Rectal smooth muscle tissue (tissue), 1 donor: Measurements from ENCODE around the gene NCOA4.

Source experiments
- H3K27ac ChIP-seq: one replicate; pipeline ENCODE4 v1.7.0; 2013; ENCODE audit warnings: low read depth, low read length, inconsistent platforms
- H3K27me3 ChIP-seq: one replicate; pipeline ENCODE4 v1.7.0; 2013; ENCODE audit warnings: low read length; ENCODE audit not compliant: control insufficient read depth, insufficient read depth
- H3K36me3 ChIP-seq: one replicate; pipeline ENCODE4 v1.7.0; 2013; ENCODE audit warnings: low read length; ENCODE audit not compliant: control insufficient read depth, insufficient read depth
- H3K4me1 ChIP-seq: one replicate; pipeline ENCODE4 v1.7.0; 2013; ENCODE audit warnings: low read length; ENCODE audit not compliant: control insufficient read depth, insufficient read depth
- H3K4me3 ChIP-seq: one replicate; pipeline ENCODE4 v1.7.0; 2013; ENCODE audit warnings: low read length
- H3K9ac ChIP-seq: one replicate; pipeline ENCODE4 v1.7.0; 2013; ENCODE audit warnings: low read length

The NCOA4 gene

DNA sequence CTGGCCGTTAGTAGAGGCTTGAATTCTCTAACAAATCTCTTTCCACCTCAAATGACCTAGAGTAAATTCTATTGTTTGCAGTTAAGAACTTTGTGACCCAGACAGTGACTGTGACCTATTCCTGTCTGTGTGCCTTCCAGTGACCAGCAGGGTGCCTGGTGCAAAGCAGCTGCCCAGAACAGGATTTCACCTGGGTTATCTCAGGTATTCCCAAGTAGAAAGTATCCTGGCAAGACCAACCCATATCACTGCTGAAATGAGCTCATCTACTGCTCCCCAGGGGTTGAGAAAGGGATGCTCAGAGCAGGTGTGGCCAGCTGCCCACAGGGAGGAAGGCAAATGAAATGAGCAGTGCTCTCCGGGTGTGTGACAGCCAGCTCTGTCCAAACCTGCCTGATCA is 17.7 kb upstream of the NCOA4 start:
- H3K9ac ChIP-seq, result no peak overlapping the region
- H3K4me3 ChIP-seq, result no peak overlapping the region
- H3K36me3 ChIP-seq, result no peaks in the 10 kb centered on the region
- no peaks in the 10 kb centered on the region for H3K4me1 ChIP-seq
- H3K27me3 ChIP-seq, result no peaks in the 10 kb centered on the region
- H3K27ac ChIP-seq, result no peak overlapping the region

DNA sequence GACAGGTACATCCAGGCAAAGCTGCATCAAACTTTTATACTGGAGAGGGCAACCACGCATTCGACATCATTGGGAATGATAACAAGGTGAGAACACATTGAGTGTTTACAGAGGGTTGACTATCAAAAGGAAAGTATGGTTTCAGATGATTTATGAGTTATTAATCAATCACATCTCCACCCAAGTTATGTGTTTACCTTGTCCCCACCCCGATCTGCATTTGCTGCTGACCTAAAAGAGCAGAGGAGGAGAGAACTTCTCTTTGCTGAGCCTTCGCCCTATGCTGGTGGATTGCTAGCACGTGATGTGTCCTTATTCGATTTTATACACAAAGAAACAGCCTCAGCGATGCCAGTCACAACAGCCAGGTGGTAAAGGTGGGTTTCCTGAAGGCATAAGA is 15.8 kb upstream of the NCOA4 start, which contains the start of gene MSMB:
TSS of gene MSMB (minus strand) at position 9 of the 400 bp plus-strand sequence. CDS start 32 bp downstream, outside the sequence.
- Histone ChIP-seq H3K36me3 (no peaks in the 10 kb centered on the region), H3K9ac (no peak within 1 kb of the TSS), H3K4me3 (no peak within 1 kb of the TSS), H3K27ac (no peak within 1 kb of the TSS), H3K27me3 (no peaks in the 10 kb centered on the region), H3K4me1 (no peaks in the 10 kb centered on the region)

DNA sequence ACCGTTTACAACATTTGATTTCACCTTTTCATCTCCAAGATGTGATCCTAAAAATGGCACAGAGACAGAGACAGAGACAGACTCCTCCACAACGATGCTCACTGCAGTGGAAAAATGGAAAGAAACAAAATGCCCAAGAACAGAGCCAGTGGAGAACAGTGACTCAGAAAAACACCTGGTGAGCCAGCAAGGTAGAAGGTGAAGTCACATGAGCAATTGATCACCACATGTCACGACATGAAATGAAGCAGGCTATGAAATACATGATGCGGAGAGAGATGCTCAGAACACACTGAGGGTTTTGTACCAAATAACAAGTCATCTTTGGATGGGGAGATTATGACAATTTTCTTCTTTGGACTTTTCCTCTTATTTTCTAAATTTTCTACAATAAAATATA is 12.1 kb upstream of the NCOA4 start:
- no peaks in the 10 kb centered on the region for H3K36me3 ChIP-seq

DNA sequence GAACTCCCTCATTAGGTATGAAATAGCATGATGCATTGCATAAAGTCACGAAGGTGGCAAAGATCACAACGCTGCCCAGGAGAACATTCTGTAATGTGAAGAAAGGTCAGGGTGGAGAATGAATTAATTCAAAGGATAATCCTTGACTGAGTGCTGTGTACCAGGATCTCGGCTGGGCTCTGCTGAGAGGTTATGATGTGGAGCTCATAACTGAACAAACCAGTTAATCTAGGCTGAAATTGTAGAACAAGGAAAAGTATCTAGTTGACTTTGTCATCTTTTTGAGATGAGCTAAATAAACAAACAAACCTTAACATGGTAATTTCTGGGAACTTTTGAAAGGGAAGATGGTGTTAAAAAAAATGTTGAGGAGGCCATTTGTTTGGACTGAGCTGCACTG is 9.6 kb upstream of the NCOA4 start:
- no peak overlapping the region for H3K4me3 ChIP-seq
- no peaks in the 10 kb centered on the region for H3K36me3 ChIP-seq
- H3K27ac ChIP-seq, result no peak overlapping the region
- no peaks in the 10 kb centered on the region for H3K4me1 ChIP-seq
- H3K9ac ChIP-seq, result no peak overlapping the region
- H3K27me3 ChIP-seq, result no peaks in the 10 kb centered on the region

More for the DNA sequence above, 12.1 kb upstream of the NCOA4 start:
- Histone ChIP-seq H3K27me3 (no peaks in the 10 kb centered on the region), H3K9ac (no peak overlapping the region), H3K27ac (no peak overlapping the region), H3K4me1 (no peaks in the 10 kb centered on the region), H3K4me3 (no peak overlapping the region)

DNA sequence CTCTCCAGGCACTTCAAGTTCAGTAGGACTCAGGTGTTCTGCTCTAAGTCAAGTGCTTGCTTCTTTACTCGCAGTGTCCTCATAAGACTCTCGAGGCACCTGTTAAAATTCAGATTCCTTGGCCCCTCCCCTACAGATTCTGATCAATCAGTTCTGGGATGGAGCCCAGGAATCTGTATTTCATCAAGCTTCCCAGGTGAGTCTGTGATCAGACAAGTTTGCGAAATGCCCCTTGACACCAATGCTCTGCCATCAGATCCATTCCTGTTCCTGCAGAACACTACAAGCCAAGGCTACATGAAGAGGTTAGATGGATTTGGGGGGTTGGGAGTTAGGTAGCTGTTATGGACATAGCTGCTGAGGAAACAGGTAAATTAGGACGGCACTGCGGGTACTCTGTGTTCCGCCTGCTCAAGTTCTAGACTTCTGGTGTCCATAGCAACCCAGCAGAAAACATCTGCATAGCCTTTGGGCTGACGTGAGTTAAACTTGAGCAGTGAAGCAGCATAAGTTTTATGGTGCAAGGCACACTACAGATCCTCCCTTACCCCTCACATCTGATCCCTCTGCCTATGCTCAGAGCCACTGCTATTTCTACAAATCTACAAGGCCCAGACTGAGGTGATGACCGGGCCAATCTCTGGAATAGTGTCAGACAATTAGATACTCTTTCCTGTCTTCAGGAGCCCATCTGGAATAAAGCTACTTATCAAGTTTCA is 6.8 kb upstream of the NCOA4 start:
- Histone ChIP-seq H3K36me3 (no peaks in the 10 kb centered on the region), H3K4me3 (no peak overlapping the region), H3K27ac (no peak overlapping the region), H3K27me3 (no peaks in the 10 kb centered on the region), H3K4me1 (no peaks in the 10 kb centered on the region), H3K9ac (no peak overlapping the region)

DNA sequence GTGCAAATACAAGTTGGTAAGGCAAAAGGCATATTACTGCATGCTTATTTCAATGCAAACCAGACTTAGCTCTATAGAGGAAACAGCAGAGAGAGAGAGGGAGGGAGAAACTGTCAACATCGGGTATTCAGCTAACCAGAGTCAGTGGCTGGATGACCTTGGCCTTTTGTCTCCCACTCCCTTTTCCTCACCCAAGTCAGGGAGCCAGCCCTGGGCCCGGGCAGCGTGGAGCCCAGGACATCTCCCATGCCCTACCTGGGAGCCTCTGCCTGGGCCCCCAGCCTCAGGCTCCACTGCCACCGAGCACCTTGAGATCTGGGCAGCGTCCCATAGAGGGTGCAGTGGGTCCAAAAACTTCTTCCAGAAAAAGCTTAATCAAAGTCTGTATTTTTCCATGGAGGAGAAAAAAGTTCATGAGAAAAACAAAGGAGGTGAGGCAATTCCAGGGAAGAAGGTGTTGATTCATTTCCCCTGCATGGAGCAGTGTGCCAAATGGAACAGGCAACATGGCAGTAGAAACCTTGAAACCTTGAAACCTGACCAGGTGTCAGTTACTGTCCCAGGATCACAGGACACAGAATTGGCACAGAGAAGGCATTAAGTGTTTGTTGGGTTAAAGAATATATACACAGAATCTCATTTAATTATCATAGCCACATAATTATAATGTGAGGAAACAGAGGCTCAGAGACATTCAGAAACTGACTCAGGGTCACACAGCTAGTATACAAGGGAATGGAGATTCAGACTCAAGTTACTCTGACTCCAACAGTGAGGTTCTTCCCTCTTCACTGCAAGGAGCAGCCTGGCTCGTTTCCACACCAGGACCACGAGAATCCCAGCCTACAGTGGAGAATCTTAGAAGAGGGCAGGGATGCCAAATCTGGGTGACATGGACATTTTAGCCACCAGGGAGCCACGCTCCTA is 5.8 kb upstream of the NCOA4 start:
- H3K4me1 ChIP-seq, result no peaks in the 10 kb centered on the region
- no peak overlapping the region for H3K9ac ChIP-seq
- H3K27me3 ChIP-seq, result no peaks in the 10 kb centered on the region
- H3K36me3 ChIP-seq, result no peaks in the 10 kb centered on the region
- H3K4me3 ChIP-seq, result no peak overlapping the region
- H3K27ac ChIP-seq, result no peak overlapping the region

DNA sequence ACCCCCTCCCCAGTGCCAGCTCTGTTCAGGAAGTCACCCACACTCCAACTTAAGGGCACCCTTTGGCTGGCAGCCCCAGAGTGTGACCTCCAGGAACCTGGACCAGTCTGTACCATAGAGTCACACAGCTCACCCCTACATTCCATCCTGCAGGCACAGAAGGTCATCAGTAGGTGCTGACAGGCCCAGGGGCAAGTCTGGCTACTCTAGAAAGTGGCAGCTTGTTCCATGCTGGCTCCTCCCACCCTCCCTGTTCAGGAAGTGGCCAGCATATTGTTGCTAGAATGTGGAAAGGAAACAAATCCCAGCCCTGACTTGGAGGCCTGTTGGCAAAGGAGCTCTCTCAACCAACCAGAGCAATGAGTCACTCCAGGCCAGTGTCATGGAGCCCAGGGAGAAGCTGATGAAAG is 3.2 kb upstream of the NCOA4 start:
- Histone ChIP-seq H3K4me1 (peaks cover 12% of the 10 kb centered on the region), H3K27ac (no peak overlapping the region), H3K9ac (no peak overlapping the region)

DNA sequence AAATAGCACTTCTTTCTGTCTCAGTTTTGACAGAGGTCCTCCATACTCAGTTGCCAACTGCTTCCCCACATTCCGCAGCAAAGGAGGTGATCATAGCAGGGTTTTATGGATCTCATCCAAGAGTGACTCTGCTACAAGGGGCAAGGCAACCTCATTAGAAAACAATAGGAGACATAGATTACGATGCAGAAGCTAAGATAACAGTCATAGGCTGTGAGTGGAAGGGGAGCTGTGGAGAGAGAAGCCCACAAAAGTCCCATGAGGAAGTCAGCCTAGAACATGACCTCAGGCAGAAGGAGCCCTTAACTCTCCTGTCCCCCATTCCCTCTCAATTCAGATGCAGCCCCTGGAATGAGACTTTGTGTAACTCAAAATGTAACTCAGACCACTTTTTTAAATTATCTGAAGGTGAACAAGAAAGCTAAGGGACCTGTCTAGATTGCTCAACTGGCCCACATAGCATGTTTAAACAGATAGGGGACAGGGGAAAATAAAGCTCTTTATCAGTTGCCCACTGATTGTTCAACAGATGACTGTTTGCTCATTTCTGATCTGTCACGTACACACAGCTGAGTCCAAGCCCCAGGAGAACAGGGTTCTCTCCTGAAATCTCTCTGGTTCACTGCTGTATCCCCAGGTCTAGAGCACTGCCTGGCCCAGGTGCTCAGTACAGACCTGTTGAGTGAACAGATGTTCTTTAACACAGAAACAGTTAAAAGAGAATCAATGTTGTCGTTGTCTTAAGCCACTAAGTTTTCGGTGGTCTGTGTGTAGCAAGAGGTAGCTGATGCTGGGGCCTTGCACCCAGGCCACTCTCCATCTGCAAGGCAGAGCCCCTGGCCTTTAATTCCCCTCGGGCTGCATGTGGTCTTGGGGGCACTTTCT is 1.5 kb upstream of the NCOA4 start:
- Histone ChIP-seq H3K4me1 (peaks cover 26% of the 10 kb centered on the region), H3K4me3 (no peak overlapping the region), H3K36me3 (no peaks in the 10 kb centered on the region), H3K27ac (no peak overlapping the region), H3K9ac (no peak overlapping the region), H3K27me3 (no peaks in the 10 kb centered on the region)

More for the DNA sequence above, 3.2 kb upstream of the NCOA4 start:
- Histone ChIP-seq H3K36me3 (no peaks in the 10 kb centered on the region), H3K4me3 (no peak overlapping the region), H3K27me3 (no peaks in the 10 kb centered on the region)

DNA sequence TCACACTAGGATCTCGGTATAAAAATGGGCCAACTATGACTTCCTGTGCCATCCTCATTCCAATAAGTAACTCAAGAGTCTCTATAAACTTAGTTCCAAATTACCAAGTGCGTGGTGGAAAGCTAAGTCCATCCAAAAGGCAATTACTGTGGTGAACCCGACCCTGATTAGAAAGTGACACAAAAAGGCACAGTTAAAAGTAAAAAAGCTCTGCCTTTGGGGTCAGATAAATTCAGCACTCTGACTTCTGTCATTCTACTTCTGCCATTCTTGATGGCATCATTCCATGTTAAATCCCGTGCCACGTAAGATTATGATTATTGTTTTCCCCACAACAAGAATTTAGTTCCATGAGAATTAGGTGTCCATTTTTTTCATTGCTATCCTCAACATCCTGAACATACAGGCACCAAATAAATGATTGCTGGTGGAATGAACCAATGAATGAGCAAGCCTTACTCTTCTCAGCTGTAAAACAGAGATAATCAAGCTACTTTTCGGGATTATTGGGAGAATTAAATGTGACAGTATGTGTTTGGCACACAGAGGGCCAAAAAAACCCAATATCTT is 877 bp downstream of the NCOA4 start:
- peak overlapping the region; percentile 97 for H3K4me3 ChIP-seq
- H3K4me1 ChIP-seq, result peaks cover 30% of the 10 kb centered on the region
- no peaks in the 10 kb centered on the region for H3K27me3 ChIP-seq
- H3K27ac ChIP-seq, result peak overlapping the region; percentile 93
- H3K36me3 ChIP-seq, result no peaks in the 10 kb centered on the region
- peak overlapping the region; percentile 95 for H3K9ac ChIP-seq

DNA sequence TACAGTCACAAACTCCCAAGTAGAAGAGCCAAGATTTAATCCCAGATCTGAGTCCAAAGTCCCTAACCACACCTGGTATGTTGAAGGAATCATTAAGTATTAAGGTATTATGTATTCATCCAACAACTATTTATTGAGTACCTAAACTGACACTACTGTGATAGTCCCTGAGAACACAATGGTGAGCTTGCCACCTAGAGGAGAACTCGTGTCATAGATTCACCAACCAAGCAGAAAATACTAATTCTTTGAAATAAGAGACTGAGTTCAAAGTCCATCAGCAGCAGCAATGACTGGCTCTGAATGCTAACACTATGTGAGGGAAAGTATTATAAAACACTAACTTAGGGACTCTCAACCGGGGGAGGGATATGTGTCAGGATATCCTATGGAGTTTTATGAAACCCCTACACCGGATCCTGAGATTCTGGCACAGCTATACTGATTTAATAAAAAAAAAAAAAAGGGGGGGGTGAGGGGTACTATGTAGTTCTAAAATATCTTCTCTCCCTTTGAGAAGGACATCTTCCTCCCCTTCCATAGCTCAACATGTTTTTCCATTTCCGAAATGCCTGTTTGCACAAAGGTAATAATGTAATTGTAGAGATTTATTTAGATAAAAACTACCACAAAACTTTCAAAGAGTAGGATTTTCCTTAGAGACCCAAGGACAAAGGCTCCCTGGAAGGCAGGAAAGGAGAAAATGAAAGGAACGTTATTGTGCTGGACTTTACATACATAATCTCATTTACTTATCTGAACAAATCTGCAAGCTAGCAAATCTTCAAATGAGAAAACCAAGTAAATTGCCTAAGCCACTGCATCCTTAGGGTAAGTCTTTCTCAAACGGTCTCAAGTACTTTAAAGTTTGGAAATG is 1.6 kb downstream of the NCOA4 start:
- Histone ChIP-seq H3K9ac (no peak overlapping the region), H3K36me3 (no peaks in the 10 kb centered on the region), H3K4me3 (peak overlapping the region; percentile 97), H3K4me1 (peaks cover 30% of the 10 kb centered on the region), H3K27ac (no peak overlapping the region), H3K27me3 (no peaks in the 10 kb centered on the region)

DNA sequence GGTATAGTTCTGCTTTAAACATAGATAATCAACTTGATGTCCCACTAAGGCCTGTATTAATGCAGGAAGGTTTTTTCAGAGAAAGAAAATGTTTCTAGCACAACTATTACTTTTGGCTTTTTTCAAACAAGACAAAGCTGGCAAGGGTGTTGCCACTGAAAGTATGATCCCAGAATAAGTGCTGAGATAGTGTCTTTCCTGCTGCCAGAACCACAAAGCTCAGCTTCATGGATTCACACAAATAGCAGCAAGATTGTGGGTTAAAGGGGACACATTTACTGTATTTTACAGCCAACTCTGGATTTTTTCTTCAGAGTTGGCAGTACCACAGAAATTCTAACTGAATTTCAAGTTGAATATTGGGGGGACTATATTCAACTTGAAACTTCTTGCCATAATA is 4.3 kb downstream of the NCOA4 start:
- Histone ChIP-seq H3K4me3 (no peak overlapping the region), H3K4me1 (peaks cover 30% of the 10 kb centered on the region), H3K27ac (no peak overlapping the region), H3K9ac (no peak overlapping the region), H3K27me3 (no peaks in the 10 kb centered on the region), H3K36me3 (no peaks in the 10 kb centered on the region)
